Ishikawa (cell line): ENCODE data around the gene ERICH6.

Source experiments
- CEBPB ChIP-seq: IDR thresholded peaks from 2 replicates; pipeline ENCODE4 v1.6.1; 2012
- NFIC ChIP-seq: IDR thresholded peaks from 2 replicates; pipeline ENCODE4 v1.6.1; 2012
- TAF1 ChIP-seq: IDR thresholded peaks from 2 replicates; pipeline ENCODE4 v1.6.1; 2012; ENCODE audit warnings: low read depth, mild to moderate bottlenecking
- TCF12 ChIP-seq: IDR thresholded peaks from 2 replicates; pipeline ENCODE4 v1.6.1; 2012; ENCODE audit warnings: low read depth
- TEAD4 ChIP-seq: IDR thresholded peaks from 2 replicates; pipeline ENCODE4 v1.6.1; 2012
- ZBTB7A ChIP-seq: IDR thresholded peaks from 2 replicates; pipeline ENCODE4 v1.6.1; 2012; ENCODE audit warnings: low read depth
- TF ChIP-seq, protein P1 (sequence below): IDR thresholded peaks from 2 replicates; pipeline ENCODE4 v1.6.1; 2012; ENCODE audit warnings: low read depth, mild to moderate bottlenecking
- TF ChIP-seq, protein P2 (sequence below): IDR thresholded peaks from 2 replicates; pipeline ENCODE4 v1.6.1; 2012

DNA sequence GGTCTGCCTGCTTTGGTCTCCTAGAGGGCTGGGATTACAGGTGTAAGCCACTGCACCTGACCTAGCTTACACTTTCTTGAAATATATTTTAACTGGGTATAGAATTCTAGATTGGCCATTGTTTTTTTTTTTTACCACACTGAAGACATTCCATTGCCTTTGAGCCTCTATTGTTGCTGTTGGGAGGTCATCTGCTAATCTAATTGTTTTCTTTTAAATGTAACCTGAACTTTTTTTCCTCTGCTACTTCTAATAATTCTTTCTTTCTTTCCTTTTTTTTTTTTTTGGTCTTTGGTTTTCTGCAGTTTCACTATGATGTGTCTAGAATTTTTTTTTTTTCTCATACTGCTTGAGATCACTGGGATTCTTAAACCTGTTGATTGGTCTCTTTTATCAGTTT, 28.1 kb downstream of the ERICH6 start:
- TF ChIP-seq, protein P1, sequence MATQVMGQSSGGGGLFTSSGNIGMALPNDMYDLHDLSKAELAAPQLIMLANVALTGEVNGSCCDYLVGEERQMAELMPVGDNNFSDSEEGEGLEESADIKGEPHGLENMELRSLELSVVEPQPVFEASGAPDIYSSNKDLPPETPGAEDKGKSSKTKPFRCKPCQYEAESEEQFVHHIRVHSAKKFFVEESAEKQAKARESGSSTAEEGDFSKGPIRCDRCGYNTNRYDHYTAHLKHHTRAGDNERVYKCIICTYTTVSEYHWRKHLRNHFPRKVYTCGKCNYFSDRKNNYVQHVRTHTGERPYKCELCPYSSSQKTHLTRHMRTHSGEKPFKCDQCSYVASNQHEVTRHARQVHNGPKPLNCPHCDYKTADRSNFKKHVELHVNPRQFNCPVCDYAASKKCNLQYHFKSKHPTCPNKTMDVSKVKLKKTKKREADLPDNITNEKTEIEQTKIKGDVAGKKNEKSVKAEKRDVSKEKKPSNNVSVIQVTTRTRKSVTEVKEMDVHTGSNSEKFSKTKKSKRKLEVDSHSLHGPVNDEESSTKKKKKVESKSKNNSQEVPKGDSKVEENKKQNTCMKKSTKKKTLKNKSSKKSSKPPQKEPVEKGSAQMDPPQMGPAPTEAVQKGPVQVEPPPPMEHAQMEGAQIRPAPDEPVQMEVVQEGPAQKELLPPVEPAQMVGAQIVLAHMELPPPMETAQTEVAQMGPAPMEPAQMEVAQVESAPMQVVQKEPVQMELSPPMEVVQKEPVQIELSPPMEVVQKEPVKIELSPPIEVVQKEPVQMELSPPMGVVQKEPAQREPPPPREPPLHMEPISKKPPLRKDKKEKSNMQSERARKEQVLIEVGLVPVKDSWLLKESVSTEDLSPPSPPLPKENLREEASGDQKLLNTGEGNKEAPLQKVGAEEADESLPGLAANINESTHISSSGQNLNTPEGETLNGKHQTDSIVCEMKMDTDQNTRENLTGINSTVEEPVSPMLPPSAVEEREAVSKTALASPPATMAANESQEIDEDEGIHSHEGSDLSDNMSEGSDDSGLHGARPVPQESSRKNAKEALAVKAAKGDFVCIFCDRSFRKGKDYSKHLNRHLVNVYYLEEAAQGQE = no peak
- TF ChIP-seq NFIC (no peak), TCF12 (no peak), ZBTB7A (no peak), TAF1 (no peak), TEAD4 (no peak), CEBPB (no peak)
- TF ChIP-seq, protein P2, sequence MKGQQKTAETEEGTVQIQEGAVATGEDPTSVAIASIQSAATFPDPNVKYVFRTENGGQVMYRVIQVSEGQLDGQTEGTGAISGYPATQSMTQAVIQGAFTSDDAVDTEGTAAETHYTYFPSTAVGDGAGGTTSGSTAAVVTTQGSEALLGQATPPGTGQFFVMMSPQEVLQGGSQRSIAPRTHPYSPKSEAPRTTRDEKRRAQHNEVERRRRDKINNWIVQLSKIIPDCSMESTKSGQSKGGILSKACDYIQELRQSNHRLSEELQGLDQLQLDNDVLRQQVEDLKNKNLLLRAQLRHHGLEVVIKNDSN = no peak
